ENCODE data around the gene CEP72. TPM values are rescaled to one million over a fixed set of nuclear protein-coding genes. Genes with fewer than 3 reads are reported as not detected.

CEP72 gene
- total RNA-seq, 1 donor from 2014 or later, result 7.6 TPM

DNA sequence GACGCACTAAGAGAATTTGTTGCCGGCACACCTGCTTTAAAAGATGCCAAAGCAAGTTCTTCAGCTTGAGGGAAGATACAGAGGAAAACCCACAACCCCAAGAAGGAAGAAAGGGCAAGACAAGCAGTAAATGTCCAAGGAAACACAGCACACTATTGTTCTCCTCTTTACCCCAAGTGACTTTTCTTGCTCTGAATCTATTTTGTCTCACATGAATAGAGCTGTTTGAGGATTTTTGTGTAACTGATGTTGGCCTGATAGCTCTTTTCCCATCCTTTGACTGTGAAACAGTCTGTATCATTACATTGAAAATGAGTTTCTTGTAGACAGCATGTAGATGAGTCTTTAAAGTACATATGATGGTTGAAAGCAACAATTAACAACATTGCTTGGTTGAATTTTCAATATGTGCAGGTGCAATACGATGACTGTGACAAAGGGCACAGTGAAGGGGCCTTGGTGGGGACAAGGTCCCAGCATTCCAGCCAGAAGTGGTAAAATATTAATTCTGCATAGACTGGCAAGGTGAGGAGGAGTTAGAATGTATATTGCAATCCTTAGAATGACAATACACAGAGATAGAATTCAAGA lies 16.8 kb upstream of the CEP72 start:
- Mint-ChIP-seq H3K27me3 (ENCODE audit: unreplicated experiment) (peaks cover 60% of the 10 kb centered on the region), H3K9me3 (ENCODE audit: unreplicated experiment) (peaks cover 12% of the 10 kb centered on the region)

DNA sequence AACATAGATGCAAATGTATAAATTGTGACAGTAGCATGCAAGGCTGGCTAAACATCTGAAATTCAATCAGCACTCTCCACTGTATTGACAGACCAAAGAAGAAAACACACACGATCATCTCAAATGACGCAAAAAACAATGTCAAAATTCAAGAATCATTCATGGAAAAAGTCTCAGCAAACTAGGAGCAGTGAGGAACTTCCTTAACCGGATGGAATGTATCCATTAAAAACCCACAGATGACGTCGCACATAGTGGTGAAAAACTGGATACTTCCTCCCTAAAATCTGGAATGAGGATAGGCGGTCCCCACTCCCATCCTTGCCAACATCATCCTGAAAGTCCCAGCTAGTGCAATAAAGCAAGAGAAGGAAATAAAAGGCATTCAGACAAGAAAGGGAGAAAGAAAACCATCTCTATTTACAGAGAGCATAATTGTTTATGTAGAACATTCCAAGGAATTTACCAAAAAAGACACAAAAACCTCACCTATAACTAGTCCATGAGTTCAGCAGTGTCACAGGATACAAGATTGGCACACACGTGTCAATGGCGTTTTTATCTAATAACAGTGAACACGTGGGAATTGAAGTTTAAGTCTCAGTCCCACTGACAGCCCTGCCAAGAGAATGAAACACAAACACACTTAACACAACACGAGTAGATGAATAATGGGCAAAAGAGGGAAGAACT lies 14.1 kb upstream of the CEP72 start:
- Mint-ChIP-seq H3K4me3 (ENCODE audit: unreplicated experiment) (no peak overlapping the region), H3K27ac (ENCODE audit: unreplicated experiment) (no peak overlapping the region), H3K36me3 (ENCODE audit: unreplicated experiment) (no peaks in the 10 kb centered on the region), H3K9me3 (ENCODE audit: unreplicated experiment) (no peaks in the 10 kb centered on the region), H3K27me3 (ENCODE audit: unreplicated experiment) (peaks cover 58% of the 10 kb centered on the region), H3K4me1 (ENCODE audit: unreplicated experiment) (no peaks in the 10 kb centered on the region)
- DNase-seq (ENCODE audit: extremely low spot score, unreplicated experiment), result no peak
- TF ChIP-seq, protein P1, sequence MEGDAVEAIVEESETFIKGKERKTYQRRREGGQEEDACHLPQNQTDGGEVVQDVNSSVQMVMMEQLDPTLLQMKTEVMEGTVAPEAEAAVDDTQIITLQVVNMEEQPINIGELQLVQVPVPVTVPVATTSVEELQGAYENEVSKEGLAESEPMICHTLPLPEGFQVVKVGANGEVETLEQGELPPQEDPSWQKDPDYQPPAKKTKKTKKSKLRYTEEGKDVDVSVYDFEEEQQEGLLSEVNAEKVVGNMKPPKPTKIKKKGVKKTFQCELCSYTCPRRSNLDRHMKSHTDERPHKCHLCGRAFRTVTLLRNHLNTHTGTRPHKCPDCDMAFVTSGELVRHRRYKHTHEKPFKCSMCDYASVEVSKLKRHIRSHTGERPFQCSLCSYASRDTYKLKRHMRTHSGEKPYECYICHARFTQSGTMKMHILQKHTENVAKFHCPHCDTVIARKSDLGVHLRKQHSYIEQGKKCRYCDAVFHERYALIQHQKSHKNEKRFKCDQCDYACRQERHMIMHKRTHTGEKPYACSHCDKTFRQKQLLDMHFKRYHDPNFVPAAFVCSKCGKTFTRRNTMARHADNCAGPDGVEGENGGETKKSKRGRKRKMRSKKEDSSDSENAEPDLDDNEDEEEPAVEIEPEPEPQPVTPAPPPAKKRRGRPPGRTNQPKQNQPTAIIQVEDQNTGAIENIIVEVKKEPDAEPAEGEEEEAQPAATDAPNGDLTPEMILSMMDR (IDR thresholded peaks at IDR 0.05), result no peak

More for the DNA sequence above, 16.8 kb upstream of the CEP72 start:
- Mint-ChIP-seq H3K36me3 (ENCODE audit: unreplicated experiment) (no peaks in the 10 kb centered on the region), H3K4me1 (ENCODE audit: unreplicated experiment) (no peaks in the 10 kb centered on the region), H3K27ac (ENCODE audit: unreplicated experiment) (no peak overlapping the region), H3K4me3 (ENCODE audit: unreplicated experiment) (no peak overlapping the region)
- TF ChIP-seq, protein P1 (IDR thresholded peaks at IDR 0.05), result no peak
- DNase-seq (ENCODE audit: extremely low spot score, unreplicated experiment), result no peak

DNA sequence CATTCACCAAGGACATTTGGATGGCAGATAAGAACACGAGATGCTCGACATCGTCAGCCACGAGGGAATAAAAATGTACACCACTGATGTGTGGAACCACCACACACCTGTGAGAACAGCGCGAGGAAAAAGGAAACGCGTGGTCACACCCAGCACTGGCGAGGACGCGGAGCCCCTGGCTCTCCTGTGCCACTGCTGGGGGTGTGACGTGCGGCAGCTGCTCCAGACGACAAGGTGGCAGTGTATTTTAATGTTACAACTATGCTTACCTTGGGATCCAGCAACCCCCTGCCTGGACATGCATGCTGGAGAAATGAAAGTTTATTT lies 13.6 kb upstream of the CEP72 start:
- Mint-ChIP-seq H3K9me3 (ENCODE audit: unreplicated experiment) (no peaks in the 10 kb centered on the region), H3K27ac (ENCODE audit: unreplicated experiment) (no peak overlapping the region)
- TF ChIP-seq, protein P1 (IDR thresholded peaks at IDR 0.05), result no peak

DNA sequence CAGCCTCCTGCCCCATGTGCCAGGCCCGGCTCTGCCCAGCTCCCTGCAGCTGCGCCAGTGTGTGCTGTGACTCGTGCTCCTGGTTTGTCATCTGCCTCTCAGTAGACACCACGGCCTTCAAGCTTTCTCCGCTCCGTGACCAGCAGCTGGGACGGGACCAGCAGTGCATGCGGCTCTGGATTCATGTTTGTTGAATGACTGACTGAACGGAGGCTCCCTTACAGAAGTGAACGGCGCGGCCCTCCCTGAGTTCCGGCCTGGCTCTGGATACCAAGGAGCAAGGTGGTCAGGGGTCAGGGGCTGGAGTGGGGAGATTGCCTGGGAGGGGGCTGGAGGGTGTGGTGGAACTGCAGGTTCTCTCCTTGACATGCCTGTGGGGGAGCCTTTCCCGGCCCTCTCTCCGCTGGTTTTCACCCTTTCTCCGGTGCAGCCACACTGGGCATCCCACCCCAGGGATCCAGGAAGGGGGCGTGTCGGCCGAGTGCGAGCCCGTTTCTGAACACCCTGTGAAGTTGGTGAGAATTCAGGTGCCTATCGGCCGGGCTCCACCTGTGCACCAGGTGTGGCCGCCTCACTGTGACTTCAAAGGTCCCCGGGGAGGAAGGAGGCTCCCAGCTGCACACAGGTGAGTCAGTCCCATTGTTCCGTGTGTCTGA lies 11.1 kb upstream of the CEP72 start:
- Mint-ChIP-seq H3K27me3 (ENCODE audit: unreplicated experiment) (peaks cover 39% of the 10 kb centered on the region), H3K27ac (ENCODE audit: unreplicated experiment) (no peak overlapping the region)
- peak; percentile 82 for DNase-seq (ENCODE audit: extremely low spot score, unreplicated experiment)

More for the DNA sequence above, 13.6 kb upstream of the CEP72 start:
- H3K4me1 Mint-ChIP-seq (ENCODE audit: unreplicated experiment), result no peaks in the 10 kb centered on the region
- H3K4me3 Mint-ChIP-seq (ENCODE audit: unreplicated experiment), result no peak overlapping the region
- H3K36me3 Mint-ChIP-seq (ENCODE audit: unreplicated experiment), result no peaks in the 10 kb centered on the region
- peak; percentile 73 for DNase-seq (ENCODE audit: extremely low spot score, unreplicated experiment)
- H3K27me3 Mint-ChIP-seq (ENCODE audit: unreplicated experiment), result peaks cover 58% of the 10 kb centered on the region

More for the DNA sequence above, 11.1 kb upstream of the CEP72 start:
- Mint-ChIP-seq H3K4me3 (ENCODE audit: unreplicated experiment) (no peak overlapping the region), H3K9me3 (ENCODE audit: unreplicated experiment) (no peaks in the 10 kb centered on the region), H3K4me1 (ENCODE audit: unreplicated experiment) (no peaks in the 10 kb centered on the region), H3K36me3 (ENCODE audit: unreplicated experiment) (no peaks in the 10 kb centered on the region)
- TF ChIP-seq, protein P1 (IDR thresholded peaks at IDR 0.05), result no peak

Measured in osteocyte (in vitro differentiated cells).